LoVo (cell line): ENCODE measurements around the gene SV2C.
"Not testable (repeated sequence)": the region's sequence is repeated elsewhere in the genome, so short reads cannot be mapped to it uniquely, and the experiment has no call there.

Experiments
- DNase-seq: peaks from one replicate; pipeline ENCODE4 v3.0.0-alpha.2; 2016; ENCODE audit warnings: low spot score

The SV2C gene

DNA sequence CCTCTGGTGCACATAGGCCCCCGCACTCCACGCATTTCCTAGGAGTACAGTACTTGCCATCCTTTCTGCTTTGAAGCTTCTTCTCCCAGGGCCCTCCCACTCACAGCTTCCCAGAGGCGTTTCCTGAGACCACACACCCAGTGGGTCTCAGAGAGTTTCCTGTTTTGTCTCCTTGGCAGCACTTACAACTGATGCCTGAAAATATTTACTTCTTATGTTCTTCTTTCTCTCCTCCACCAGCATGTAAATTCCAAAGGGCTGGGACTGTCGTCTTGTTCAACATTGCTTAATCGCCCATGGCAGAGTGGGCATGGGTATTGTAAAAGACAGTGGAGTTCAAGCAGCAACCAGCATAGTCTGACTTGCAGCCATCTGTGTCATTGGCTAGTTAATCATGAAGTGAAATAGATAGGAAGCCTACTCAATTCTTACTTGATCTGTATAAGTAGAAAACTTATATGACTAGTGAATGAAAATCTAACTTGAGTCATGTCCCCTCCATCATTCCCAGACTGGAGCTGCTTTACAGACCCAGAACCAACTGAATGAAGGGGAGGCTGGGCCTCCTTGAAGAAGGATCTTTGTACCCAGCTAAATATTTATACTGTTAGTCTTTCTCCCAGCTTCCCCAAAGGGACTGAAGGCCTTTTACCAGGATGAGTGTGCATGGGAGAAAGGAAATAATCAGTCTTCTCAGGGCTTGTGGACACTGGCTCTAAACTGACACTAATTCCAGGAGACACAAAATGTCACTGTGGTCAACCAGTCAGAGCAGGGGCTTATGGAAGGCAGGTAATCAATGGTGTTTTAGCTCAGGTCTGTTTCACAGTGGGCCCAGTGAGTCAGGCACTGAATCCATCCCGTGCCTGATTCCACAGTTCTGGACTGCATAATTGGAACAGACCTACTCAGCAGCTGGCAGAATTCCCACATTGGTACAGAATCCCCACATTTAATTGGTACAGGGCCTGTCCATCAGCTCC is 116.4 kb downstream of the SV2C start:
- DNase-seq: no peak

DNA sequence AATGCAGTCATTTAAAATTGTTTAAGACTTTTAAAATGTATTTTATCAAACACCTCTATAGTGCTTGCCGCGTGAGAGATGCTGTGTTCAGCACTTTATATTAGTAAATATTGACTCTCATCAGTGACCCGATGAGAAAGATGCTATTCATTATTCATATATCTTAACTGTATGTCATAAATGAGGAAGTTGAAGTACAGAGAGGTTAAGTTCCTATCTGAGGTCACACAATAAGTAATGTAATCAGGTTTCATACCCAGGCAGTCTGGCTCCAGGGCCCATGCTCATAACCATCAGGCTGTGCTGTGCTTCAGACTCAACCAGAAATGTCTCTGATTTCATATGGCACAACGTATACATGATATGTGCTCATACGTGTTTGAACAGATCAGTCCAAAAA is 119.0 kb downstream of the SV2C start:
- no peak for DNase-seq

DNA sequence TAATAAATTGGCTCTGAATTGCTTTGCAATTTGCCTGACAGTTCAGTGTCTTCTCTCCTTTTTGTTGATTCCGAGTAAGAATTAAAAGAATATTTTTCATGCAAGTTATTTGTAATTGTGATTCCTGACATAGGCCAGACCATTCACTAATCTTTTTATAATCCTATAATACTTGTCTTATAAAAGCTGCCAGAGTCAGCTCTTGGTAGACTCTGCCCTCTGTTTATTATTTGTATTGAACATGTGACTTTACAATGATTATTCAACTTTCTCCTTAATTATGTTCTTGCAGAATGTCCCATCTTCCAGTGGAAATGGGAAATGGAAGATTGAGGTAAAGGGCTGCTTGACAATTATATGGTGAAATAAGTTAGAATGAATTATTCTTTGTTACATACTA is 121.0 kb downstream of the SV2C start:
- no peak for DNase-seq

DNA sequence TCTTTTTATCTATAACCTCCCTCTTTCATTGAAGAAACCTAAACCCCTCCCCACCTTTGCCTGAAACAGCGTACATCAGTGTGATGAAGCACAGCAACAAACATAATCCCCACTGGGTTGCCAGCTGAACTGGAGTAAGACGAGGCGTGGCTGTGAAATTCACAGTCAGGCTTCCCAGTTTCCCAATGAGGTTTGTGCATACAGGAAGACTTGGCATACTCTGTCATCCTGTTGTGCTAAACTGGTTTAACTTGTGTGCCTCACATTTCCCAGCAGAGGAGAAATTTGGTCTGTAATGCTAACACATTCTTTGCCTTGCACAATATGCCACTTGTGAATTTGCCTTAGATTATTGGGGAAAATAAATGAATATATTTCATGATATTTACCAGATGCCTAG is 121.5 kb downstream of the SV2C start:
- no peak for DNase-seq

GRCh38 chr5:76207120-76207519 is 123.9 kb downstream of the SV2C start:
- DNase-seq: no peak

GRCh38 chr5:76209297-76209696 is 126.1 kb downstream of the SV2C start:
- DNase-seq: no peak

- DNase-seq: no peak
Observed at GRCh38 chr5:76210946-76211345, 127.8 kb downstream of the SV2C start.

GRCh38 chr5:76213858-76214257 is 130.7 kb downstream of the SV2C start:
- no peak for DNase-seq

- DNase-seq: no peak
Observed at GRCh38 chr5:76216748-76217147, 133.6 kb downstream of the SV2C start.

GRCh38 chr5:76219636-76220035 is 136.5 kb downstream of the SV2C start:
- DNase-seq: no peak

DNA sequence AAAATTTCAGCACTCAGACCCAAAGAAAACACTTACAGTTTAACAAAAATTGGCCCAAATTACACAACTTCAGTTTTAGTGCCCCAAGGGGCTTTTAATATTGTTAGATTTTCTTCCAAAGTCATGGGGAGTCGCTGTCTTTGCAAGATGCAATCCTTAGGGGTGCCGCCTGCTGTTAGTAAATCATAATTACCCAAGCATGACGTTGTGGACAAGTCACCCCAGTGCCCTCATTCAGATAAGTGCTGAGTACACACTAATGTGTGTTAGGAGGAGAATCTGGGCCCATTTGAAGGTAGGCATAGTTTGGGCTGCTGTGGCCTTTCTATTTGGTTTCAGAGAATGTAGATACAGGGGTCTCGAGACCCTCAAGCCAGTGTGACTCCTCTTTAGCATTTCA is 138.1 kb downstream of the SV2C start:
- DNase-seq: no peak

DNA sequence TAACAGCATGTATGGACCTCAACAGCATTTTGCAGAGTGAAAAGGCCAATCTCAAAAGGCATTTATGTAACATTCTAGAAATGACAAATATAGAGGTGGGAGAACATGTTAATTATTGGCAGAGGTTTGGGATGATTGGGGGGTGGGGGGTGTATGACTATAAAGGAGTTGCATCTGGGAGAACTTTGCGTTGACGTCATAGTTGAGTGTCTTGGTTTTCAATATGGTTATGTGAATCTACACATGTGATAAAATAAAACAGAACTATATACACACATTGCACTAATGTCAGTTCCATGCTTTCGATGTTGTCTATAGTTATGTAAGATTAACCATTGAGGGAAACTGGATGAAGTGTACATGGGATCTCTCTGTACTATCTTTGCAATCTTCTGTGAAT is 139.1 kb downstream of the SV2C start:
- DNase-seq: no peak

DNA sequence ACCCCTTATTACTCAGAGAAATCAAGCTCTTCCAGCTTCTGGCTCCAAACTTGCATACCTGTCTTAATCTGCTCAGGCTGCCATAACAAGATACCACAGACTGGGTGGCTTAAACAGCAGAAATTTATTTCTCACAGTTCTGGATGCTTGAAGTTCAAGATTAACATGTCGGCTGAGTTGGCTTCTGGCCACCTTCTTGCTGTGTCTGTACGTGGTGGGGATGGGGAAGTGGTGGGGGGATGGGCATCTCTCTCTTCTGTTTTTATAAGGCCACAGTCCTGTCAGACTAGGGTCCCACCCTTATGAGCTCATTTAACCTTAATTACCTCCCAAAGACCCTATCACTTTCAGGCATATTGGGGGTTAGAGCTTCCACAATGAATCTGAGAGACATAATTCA is 140.5 kb downstream of the SV2C start:
- DNase-seq: no peak

GRCh38 chr5:76224898-76225297 is 141.7 kb downstream of the SV2C start:
- no peak for DNase-seq

DNA sequence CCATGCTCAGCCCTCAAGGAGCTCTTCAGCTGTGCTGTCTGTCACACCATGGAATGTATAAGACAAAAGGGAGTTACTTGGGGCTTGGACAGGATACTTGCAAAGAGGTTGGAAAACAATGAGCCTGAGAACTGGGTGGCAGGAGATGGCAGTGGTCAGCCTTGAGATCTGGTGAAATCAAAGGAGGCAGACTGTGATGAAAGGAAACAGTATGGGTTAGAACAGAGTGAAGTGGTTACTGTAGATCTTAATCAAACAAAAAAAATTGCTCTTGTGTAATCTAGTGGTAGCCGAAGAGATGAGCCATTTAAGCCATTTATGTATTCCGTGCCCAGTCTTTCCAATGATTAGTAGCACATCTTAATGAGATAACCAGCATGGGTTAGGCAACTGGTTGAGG is 142.2 kb downstream of the SV2C start:
- DNase-seq: no peak

- no peak for DNase-seq
Observed at GRCh38 chr5:76229900-76230299, 146.7 kb downstream of the SV2C start.

- DNase-seq: no peak
Observed at GRCh38 chr5:76230711-76231285, 147.6 kb downstream of the SV2C start.

- no peak for DNase-seq
Observed at GRCh38 chr5:76234665-76235064, 151.5 kb downstream of the SV2C start.

GRCh38 chr5:76236684-76237083 is 153.5 kb downstream of the SV2C start:
- DNase-seq: no peak

GRCh38 chr5:76240336-76240735 is 157.2 kb downstream of the SV2C start:
- DNase-seq: no peak

DNA sequence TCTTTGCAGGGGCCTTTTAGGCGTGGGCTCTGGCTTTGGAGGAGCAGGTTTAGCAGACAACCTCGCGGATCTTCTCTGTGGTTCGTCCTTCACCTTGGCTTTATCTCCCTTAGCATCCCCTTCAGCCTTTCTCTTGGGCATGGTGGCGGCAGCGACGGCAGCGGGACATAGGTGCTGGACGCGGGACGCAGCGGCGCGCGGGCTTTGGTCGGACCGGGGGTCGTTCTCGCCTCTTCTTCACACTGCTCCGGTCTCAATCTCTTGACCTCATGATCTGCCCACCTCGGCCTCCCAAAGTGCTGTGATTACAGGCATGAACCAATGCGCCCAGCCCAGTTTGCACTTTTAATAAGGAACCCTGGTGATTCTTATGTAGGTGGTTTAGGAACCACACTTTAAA is 159.0 kb downstream of the SV2C start:
- not testable (repeated sequence) for DNase-seq

GRCh38 chr5:76245590-76245989 is 162.4 kb downstream of the SV2C start:
- no peak for DNase-seq

- DNase-seq: no peak
Observed at GRCh38 chr5:76249621-76250020, 166.4 kb downstream of the SV2C start.

- no peak for DNase-seq
Observed at GRCh38 chr5:76250463-76250862, 167.3 kb downstream of the SV2C start.
